ENCODE measurements around the gene SNX19.

Gene SNX19

GRCh38 chr11:130906616-130907015 is 9.7 kb downstream of the SNX19 start:
- DNase-seq: no peak

- no peak for DNase-seq
These were observed 10.8 kb downstream of the SNX19 start for GRCh38 chr11:130905512-130905911.

GRCh38 chr11:130904380-130904779 is 11.9 kb downstream of the SNX19 start:
- no peak for DNase-seq

GRCh38 chr11:130902380-130902779 is 13.9 kb downstream of the SNX19 start:
- no peak for DNase-seq

- no peak for DNase-seq
These were observed 17.2 kb downstream of the SNX19 start for GRCh38 chr11:130899106-130899505.

- no peak for DNase-seq
These were observed 18.8 kb downstream of the SNX19 start for GRCh38 chr11:130897262-130898182.

- DNase-seq: peak; percentile 70 to 74
These were observed 21.8 kb downstream of the SNX19 start for GRCh38 chr11:130894322-130895025.

GRCh38 chr11:130892861-130893260 is 23.4 kb downstream of the SNX19 start:
- DNase-seq: no peak

GRCh38 chr11:130891326-130891725 is 25.0 kb downstream of the SNX19 start:
- DNase-seq: no peak

GRCh38 chr11:130890039-130890745 is 26.1 kb downstream of the SNX19 start:
- DNase-seq: no peak

GRCh38 chr11:130888790-130889189 is 27.5 kb downstream of the SNX19 start:
- DNase-seq: no peak

- DNase-seq: no peak
These were observed 29.6 kb downstream of the SNX19 start for GRCh38 chr11:130886704-130887103.

- DNase-seq: no peak
These were observed 34.1 kb downstream of the SNX19 start for GRCh38 chr11:130882138-130882551.

- no peak for DNase-seq
These were observed 34.7 kb downstream of the SNX19 start for GRCh38 chr11:130881475-130882137.

- DNase-seq: no peak
These were observed 36.4 kb downstream of the SNX19 start for GRCh38 chr11:130879836-130880235.

- DNase-seq: no peak
These were observed 39.1 kb downstream of the SNX19 start for GRCh38 chr11:130876931-130877915.

- no peak for DNase-seq
These were observed 40.2 kb downstream of the SNX19 start for GRCh38 chr11:130876100-130876499.

- DNase-seq: no peak
These were observed 41.2 kb downstream of the SNX19 start for GRCh38 chr11:130874955-130875531.

GRCh38 chr11:130874396-130874795 is 41.9 kb downstream of the SNX19 start:
- DNase-seq: no peak

- DNase-seq: no peak
These were observed 42.5 kb downstream of the SNX19 start for GRCh38 chr11:130873761-130874160.

- DNase-seq: no peak
These were observed 43.3 kb downstream of the SNX19 start for GRCh38 chr11:130872981-130873380.
